GM19468 (cell line): ENCODE results near the gene MOB4.
"Not testable (repeated sequence)": the region's sequence is repeated elsewhere in the genome, so short reads cannot be mapped to it uniquely, and the experiment has no call there.

Experiments used
- ATAC-seq: cut with Tn5 transposase; IDR thresholded peaks from one replicate; pipeline ENCODE4 v1.9.1; 2021; ENCODE audit warnings: mild to moderate bottlenecking, moderate library complexity, moderate number of reproducible peaks; ENCODE audit not compliant: unreplicated experiment; ENCODE audit errors: extremely low read depth

MOB4 gene

DNA sequence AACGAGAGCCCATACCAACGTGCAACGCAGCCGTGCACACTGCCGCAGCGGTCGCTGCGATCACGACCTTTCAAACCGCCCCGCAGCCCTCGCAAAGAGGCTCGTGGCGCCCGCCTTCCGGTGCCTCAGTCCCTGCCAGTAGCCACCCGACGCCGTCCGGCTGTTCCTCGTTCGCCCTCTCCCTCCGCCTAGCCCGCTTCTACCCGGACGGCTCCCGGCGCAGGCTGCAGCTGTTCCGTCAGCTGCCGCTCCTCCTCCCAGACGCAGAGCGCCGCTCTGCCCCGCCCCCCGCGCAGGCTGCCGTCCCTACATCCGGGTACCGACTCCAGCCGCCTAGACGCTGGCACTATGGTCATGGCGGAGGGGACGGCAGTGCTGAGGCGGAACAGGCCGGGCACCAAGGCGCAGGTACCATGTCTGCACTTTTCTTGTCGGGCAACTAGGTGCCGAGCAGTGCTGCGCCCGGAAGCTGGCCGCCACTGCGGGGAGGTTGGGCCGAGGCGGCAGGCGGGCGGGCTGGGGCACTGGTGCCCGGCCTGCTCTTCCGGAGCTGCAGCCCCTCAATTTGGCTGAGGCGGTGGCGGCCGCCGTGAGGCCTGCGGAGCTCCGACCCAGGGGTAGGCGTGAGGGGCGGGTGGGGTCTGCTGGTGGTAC, at the start of gene MOB4:
TSS of gene MOB4 (plus strand) at position 328 of the 654 bp plus-strand sequence. CDS start at position 349, 21 bp downstream.
- ATAC-seq, result peak; percentile 96

DNA sequence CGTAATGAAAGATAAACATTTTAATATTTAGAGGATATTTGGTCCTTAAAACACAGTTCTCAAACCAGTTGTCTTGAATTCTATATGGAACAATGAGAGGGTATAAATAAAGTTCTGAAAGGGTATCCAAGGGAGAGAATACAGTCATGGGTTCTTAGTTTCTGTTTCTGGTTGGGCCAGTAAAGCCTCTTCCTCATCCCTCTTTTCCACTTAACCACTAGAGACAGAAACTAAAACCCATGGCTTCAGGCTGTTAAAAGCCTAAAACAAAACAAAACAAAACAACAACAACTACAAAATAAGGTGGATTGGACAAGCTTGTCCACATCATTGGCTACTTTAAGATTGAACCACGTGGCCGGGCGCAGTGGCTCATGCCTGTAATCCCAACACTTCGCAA, 43.7 kb upstream of the MOB4 start:
- no peak for ATAC-seq

DNA sequence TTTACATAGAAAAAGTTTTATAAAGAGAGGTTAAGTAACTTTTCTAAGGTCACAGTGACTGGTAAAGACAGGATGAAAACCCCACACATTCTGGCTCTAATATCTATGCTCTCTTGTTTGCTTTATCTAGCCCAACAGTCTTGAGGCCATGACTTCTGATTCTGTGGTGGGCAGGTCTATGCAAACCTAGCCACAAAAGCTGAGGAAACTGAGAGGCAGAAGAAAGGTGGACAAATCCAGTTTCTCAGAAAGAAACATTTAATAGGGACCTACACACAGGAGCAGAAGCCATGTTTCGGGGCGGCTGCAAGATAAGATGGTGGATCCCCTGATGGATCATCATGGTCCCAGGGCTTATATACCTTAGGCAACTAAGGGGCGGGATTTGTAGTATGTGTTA, 38.1 kb upstream of the MOB4 start:
- ATAC-seq, result no peak

DNA sequence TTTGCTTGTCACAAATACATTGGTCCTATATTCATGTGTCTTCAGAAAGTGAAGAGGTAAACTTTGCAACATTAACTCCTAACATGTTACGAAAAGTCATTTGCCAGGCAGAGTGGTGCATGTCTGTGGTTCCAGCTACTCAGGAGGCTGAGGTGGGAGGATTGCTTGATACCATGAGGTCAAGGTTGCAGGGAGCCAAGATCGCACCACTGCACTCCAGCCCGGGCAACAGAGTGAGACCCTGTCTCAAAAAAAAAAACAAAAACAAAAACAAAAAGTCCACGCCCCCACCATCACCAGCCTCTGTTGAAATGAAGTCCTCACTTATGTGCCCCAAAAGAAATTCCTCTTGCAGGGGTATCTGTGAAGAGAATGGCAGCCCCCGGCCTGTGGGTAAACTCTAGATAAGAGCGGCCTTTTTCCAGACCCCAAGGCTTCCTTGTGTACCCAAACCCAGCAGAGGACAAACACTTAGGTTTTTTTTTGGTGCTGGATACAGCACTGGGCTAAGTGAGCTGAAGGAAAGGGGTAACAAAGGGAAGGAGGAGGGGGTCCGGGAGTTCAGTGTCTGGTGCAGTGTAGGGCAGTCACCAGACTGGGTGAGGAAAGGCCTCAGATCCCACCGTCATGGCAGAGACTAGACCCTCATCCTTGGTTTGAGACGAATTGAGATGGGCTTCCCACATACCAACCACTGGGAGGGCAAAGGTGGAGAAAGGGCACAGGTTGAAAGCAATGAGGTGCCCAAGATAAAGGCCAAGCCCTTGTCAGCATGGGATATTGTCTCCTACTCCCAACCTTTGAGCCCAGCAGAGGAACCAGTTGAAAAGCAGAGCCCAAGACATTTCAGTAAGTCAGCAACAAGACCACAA, 35.5 kb upstream of the MOB4 start:
- no peak for ATAC-seq

DNA sequence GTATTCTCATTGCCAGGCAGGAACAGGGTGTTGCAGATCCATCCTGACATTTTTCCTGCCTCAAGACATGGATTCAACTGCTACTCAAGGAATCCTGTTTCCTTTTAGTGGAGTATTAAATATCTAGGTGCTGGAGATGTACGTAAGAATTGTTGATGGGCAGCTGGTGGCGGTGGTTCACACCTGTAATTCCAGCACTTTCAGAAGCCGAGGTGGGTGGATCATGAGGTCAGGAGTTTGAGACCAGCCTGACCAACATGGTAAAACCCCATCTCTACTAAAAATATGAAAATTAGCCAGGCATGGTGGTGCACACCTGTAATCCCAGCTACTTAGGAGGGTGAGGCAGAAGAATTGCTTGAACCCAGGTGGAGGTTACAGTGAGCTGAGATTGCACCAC, 31.6 kb upstream of the MOB4 start:
- not testable (repeated sequence) for ATAC-seq

DNA sequence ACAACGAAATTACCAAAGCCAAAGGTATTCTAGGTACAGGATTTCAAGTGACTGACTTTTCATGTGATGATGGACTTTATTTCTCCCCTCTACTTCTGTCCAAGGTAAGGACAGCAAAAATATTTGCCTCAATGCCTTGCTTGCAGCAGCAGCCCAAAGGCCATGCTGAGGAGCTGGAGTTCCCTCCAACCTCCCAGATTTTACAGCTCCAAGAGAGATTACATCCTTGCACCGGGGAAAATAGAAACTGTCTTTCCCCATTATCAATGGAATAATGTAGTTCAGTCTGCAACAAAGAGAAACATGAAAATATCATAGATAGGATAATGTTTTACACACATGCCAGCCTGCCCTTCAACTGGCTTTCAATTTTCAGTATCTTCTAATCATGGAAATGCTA, 29.7 kb upstream of the MOB4 start:
- no peak for ATAC-seq

DNA sequence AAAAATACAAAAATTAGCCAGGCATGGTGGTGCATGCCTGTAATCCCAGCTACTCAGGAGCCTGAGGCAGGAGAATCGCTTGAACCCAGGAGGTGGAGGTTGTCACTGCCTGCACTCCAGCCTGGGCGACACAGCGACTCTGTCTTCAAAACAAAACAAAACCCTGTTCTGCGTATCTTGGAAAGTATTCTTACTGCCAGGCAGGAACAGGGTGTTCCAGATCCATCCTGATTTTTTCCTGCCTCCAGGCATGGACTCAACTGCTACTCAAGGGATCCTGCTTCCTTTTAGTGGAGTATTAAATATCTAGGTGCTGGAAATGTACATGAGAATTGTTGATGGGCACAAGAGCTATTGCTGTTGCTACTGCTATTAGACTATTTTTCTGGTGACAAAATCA, 28.5 kb upstream of the MOB4 start:
- ATAC-seq, result no peak

DNA sequence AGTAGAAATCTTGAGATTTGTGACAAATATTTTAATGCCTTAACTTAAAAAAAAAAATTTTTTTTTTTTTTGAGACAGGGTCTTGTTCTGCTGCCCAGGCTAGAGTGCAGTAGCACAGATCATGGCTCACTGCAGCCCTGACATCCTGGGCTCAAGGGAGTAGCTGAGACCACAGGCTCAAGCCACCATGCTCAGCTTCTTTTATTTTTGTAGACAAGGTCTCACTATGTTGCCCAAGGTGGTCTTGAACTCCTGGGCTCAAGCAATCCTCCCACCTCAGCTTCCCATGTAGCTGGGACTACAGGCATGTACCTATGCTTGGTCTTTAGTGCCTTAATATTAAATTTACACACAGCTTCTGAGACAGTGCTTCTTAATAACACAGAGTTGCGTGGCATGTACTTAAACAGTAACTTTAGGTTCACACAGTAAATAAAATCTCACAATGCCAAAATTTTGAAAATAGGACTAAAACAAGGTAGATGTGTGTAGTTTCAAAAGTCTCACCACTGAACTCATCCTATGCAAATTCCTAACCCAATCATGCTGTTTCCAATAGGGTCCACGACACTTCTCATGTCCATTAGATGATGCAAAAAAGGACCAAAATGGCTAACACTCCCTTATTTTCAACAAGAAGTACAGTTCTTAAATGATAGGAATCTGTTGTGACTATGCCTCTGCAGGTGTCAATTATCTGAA, 20.3 kb upstream of the MOB4 start:
- ATAC-seq, result no peak

DNA sequence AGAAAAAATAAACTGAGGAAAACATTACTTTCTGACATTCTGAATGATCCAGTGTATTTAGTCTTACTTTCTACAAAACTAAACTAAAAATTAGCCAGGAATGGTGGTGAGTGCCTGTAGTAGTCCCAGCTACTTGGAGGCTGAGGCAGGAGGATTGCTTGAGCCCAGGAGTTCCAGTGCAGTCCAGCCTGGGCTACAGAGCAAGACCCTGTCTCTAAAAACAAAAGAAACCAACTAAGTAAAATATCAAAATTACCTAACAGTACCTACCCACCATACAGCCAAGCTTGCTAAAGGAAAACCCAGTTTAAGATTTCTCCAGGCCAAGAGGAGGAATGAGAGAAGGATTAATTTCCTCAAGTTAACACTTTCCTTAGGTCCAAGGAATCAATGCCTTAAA, 19.2 kb upstream of the MOB4 start:
- no peak for ATAC-seq

DNA sequence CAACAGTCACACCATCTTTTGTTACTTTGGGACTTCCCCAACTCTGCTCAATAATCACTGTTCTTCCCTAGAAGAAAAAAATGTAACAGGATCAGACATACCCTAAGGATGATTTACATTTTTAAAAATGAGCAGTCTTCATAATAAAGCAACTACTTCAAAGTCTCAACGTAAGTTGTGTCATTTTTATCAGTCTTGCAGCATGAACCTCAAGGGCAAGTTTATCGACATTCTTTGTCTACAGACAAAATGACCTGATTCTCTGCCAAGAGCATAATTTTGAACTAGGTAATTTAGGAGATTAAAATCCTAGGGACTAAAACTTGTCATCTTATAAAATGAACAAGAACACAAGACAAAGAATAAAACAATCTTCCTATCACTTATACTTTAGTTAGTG, 18.5 kb upstream of the MOB4 start:
- no peak for ATAC-seq

DNA sequence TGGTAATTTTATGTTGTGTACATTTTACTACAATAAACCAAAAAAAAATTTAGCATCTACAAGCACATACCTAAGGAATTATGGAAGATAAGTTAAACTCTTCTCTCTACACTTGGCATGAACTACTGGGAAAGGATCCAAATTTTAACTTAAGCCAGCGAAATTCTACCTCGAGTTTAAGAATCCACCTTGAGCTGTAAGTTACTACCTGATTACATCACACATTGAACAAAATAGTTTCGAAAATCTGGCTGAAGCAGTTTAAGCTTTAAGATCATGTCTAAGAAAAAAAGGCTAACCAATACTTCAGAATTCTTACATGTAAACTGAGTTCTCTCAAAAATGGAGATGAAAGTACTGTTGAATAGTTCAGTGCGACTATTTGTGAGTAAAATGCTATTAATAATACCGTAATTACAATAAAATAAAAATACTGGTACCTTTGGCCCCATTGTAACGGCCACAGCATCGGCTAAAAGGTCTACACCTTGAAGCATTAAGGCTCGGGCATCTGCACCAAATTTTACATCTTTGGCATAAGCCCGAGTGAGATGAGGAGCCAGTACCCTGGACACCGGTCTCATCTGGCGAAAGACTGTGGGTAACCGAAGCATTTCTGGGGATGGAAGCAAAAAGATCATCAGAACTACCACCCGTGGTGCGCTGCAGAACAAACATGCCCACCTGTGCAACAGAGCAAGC, 17.5 kb upstream of the MOB4 start:
- ATAC-seq, result no peak

DNA sequence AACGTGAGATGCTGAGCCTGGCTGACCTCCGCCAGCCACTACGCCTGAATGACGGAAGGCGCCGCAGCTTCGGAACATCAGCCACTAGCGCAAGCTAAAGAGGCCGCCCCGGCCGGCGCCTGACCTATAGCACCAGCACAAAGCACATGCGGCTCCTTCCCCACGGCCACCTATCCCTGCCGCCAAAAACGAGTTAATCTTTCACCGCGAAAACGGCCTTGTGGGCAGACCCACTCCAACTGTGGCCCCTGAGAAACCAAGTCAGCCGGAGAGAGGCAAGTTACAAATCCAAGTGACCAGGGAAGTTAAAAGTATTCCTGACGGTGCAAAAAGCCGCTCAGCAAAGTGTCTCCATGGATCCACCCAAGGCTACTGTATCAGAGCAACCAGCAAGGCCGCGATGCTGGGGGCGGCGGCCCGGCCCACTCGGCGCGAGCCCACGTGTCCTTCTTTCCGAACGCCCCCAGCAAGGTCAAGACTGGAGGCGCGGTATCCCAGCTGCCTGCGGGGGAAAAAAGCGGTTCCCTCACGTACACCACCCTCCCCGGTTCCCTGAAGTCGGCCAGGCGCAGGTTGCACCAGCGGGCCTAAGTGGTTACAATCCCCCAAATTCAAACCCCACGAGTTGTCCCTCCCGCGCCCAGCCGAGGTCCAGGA, 16.8 kb upstream of the MOB4 start:
- ATAC-seq, result no peak

DNA sequence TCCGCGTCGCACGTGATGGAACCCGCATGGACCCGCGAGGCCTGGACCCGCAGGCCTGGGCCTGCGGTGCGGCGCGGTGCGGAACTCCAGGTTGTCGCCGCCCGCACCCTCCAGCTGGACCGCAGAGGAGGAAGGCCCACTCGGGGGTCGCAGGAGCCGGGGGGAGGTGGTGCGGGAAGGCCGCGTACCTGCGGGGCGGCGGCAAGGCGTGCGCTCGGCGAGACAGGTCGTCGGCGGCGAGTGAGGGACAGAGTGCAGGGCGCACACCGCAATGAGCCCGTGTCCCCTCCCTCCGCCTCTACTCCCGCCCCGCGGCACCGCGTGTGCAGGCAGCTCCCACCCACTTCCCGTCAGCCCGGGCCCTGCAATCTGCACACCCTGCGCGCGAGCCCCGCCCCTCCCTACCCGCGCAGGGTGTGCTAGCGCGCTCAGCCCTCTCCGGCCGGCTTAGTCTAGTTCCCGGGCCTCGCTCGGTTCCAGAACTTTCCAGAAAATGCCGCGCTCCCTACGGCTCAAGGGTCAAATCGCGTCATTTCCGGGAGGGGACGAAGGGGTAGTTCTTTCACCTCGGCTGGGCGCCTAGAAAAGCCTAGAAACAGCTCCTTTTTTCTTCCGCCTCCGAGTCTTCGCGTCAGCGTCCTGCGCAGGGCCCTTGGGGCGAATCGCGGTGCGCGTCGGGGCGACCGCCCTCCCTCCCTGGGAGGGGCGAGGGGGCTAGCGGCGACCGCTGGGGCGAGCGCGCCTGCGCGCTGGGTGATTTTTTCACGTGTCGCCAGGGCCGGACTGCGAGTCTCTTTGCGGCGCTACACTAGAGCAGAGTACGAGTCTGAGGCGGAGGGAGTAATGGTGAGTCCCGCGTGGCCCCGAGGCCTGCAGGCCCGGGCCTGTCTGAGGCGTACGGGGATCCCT, 16.0 kb upstream of the MOB4 start, which contains the start of the genes HSPD1 and HSPE1:
TSS of gene HSPD1 (minus strand) at position 247 of the 909 bp plus-strand sequence. CDS start 992 bp downstream, outside the sequence.
TSS of gene HSPE1 (plus strand) at position 786 of the 909 bp plus-strand sequence. CDS start at position 844, 58 bp downstream.
- peak; percentile 72 for ATAC-seq

DNA sequence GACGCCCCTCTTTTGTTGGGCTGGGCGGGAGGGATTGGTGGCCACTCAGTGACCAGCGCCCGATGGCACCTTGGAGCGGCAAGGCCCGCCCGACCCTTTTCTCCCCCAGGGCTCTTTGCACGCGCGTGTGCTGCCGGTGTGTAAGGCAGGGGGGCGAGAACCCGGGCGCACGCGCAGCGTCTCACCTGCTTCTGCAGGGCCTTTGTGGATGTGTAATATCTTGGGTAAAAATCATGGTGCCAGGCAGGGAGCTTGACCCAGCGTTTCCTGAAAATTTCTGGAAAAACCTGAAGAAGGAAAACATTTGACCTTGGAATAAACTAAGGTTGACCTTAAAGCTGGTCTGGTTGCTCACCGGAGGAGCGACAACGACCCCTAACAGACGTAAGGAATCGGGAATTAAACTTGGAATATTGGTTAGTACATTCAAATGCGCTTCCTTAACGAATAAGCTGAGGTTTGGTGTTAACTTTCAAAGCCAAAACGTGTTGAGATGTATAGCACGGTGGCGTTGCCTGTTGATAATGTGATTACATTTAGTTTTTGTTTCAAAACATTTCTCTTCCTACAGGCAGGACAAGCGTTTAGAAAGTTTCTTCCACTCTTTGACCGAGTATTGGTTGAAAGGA, 15.2 kb upstream of the MOB4 start:
- ATAC-seq, result no peak

DNA sequence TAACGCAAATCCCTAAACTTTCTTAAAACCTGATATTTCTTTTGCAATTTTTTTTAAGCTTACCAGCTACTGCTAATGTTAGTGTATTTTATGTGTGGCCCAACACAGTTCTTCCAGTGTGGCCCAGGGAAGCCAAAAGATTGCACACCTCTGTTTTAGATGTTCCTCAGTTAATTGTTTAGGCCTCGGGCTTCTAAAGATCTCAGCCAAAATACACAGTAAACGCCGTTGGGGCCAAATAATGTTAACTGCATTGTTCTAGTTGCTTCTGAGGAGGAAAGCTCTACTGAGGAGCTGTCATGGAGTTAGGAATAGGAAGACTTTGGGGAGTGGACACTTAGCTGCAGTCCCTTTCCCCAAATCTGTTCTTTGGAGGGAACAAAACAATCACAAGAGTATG, 13.7 kb upstream of the MOB4 start:
- no peak for ATAC-seq

DNA sequence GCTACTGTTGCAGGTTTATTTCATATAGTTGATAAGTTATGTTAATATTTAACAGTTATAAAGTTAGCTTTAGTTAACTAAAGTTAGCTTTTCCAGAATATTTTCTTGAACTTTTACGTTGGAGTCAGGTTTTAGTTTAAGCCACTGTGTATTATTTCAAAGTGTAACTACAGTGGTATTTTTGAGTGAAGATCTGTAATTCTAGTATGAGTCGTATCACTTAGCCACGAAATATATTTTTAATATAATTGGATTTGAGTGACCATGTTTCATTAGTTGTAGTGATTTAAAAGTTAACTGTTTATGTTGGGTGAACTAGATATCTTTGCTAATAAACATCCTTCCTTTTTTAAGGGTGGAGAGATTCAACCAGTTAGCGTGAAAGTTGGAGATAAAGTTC, 13.2 kb upstream of the MOB4 start:
- ATAC-seq, result no peak

DNA sequence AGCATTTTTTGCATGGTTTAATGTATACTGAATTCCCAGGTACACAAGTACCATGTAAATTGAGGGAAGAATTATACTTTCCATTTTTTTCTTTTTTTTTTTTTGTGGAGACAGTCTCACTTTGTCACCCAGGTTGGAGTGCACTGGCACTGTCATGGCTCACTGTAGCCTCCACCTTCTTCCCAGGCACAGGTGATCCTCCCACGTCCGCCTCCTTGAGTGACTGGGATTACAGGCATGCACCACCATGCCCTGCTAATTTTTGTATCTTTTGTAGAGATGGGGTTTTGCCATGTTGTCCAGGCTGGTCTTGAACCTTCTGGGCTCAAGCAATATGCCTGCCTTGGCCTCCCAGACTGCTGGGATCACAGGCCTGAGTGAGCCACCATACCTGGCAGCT, 11.9 kb upstream of the MOB4 start:
- ATAC-seq, result no peak

DNA sequence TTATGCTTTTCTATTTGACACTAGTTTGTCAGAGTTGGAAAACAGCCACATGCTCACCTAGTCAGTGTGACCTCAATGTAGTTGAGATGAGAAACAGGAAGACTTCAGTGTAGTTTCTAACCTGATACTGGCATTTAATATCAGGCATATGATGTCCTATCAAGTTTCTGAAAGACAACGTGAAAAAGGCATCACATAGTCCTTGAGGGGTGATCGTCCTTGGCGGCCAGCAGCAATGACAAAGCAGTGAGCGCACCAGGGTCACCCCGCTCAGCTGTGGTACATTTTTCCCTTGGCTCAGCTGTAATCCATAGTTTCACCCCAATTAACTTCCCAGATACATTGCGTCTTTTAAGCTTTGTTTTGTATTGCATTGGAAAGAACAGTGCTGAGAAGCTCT, 11.4 kb upstream of the MOB4 start:
- no peak for ATAC-seq
